NCI-H1436 treated with DMSO at 0.1 percent for 48 hours (cell line): ENCODE measurements around the gene SH3D19.
"Not testable (repeated sequence)": the region's sequence is repeated elsewhere in the genome, so short reads cannot be mapped to it uniquely, and the experiment has no call there.

Experiments
- DNase-seq: peaks from one replicate; lab custom pipeline; 2025; lab: John Stamatoyannopoulos, UW

Gene SH3D19

DNA sequence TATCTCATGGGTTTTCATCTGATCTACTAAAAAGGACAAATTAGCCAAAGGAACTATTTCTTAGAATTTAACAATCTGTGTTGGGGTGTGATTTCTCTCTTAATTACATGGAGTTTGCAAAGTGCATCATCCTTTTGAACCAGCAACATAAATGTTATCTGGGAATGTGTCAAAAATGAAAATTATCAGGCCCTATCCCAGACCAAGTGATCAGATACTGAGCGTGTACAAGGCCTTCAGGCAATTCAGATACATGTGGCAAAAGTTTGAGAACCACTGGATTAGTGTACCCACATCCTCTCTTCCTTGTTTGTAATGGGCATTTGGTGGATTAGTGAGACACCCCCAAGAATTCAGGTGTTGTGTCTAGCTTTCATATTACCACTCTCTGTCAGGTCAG, 3.8 kb downstream of the SH3D19 start:
- no peak for DNase-seq

GRCh38 chr4:151319490-151319889, 5.9 kb downstream of the SH3D19 start:
- DNase-seq, result no peak

DNA sequence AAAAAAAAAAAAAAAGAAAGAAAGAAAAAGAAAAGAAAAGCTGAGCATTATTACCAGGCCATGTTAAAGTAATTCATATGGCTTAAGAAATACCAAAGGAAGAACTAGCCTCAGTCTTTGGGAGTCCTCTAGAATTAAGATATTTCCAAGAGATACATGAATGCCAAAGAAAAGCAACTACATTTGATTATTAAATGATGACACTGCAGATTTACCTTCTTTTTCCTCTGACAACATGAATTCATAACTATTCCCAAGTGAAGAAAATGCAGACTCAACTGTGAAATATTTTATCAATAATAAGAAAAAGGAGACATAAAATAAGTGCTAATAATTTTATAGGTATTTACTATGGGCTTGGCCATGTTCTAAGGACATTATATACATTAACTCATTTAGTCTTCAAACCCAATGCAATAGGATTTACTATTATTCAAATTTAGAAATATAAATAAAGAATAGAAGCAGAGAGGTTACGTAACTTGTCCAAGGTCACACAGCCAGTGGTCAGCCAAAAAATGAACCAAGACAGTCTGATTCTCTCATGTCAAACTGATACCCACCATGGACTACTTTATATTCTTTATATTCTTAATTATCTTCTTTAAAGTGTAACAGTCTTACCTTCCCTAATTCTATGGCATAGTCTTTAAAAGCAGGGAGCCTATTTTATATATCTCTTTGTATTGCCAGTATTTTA, 6.9 kb downstream of the SH3D19 start:
- DNase-seq, result no peak

DNA sequence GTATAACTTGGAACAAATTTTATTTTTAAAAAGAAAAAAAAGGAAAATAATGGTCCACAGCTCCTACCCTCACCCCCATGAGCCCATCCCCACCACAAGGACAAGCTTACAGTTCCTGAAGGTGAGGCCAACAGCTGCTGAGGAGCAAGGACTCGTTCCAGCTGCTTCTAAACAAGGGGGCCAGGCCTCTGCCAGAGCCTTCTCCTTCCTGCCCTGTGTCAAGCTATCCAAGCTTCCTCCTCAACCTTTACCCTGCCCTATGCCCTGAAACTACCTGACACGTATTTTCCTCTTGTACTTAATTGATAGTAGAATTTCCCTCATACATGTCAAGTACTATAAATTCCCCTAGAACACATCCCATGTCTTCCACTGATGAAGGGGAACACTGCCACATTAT, 8.8 kb downstream of the SH3D19 start:
- DNase-seq, result no peak

- no peak for DNase-seq
Measured at GRCh38 chr4:151315212-151315886, 10.1 kb downstream of the SH3D19 start.

- DNase-seq, result no peak
Measured at GRCh38 chr4:151314479-151314878, 10.9 kb downstream of the SH3D19 start.

DNA sequence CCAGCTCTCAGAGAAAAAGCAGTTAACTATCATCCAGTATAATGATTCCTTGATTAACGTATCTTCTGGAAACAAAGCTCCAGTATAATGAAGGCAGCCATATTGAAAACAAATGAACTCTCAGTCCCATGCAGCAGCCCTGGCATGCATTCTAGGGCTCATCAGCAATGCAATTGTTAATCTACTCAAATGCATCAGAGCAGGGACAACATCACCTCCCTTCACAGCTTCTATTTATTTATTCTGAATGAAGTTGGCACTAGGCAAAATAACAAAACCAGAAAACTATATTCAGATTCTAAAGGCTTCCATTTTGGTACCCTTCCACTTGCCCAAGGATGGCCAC, 11.4 kb downstream of the SH3D19 start:
- no peak for DNase-seq

- DNase-seq, result no peak
Measured at GRCh38 chr4:151313306-151314009, 11.9 kb downstream of the SH3D19 start.

GRCh38 chr4:151310124-151310728, 15.2 kb downstream of the SH3D19 start:
- no peak for DNase-seq

GRCh38 chr4:151304755-151305154, 20.6 kb downstream of the SH3D19 start:
- no peak for DNase-seq

- DNase-seq, result no peak
Measured at GRCh38 chr4:151304226-151304625, 21.2 kb downstream of the SH3D19 start.

DNA sequence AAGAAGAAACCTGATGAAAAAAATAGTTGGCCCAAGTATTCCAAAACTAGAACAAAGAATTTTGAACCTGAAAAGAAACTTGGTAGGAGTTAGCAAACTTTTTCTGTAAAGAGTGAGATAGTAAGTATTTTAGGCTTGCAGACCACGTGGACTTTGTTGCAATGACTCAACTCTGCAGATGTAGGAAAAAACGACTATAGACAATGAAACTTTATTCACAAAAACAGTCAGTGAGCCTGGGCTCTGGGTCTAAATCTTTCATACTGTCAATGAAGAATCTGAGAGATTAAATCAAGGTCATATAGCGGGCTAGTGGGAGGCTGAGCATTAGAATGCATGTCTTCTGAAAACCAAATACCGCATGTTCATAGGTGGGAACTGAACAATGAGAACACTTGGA, 23.0 kb downstream of the SH3D19 start:
- DNase-seq, result no peak

- DNase-seq, result no peak
Measured at GRCh38 chr4:151297170-151297569, 28.2 kb downstream of the SH3D19 start.

GRCh38 chr4:151296227-151296626, 29.2 kb downstream of the SH3D19 start:
- no peak for DNase-seq

DNA sequence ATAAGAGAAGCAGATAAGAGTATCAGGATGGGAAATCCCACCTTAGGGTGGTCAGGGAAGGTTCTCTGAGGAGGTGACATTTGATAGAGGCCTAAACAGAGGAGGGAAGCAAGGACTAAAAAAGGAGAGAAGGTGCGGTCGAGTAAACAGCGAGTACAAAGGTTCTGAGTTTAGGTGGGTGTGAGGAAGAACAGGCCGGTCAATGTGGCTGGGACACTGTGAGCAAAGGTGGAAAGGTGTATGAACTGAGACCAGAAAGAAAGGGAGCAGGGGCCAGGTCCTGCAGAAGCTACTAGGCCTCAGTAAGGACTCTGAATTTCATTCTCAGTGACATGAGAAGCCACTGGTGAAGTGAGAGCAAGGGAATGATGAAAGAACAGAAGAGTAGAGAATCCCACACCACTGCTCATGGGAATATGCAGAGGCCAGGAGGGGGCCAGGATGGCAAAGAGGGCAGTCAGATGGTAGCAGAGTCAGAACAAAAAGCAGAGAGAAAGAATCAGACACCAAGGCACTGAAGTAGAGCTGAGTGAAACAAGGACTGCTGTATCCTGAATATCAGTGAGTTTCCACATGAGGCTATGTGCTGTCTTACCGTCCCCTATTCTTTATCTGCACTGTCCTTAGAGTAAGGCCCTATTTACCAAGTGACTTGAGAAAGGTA, 30.4 kb downstream of the SH3D19 start:
- DNase-seq, result no peak

GRCh38 chr4:151292038-151292437, 33.4 kb downstream of the SH3D19 start:
- DNase-seq, result no peak

- no peak for DNase-seq
Measured at GRCh38 chr4:151291485-151291884, 33.9 kb downstream of the SH3D19 start.

- DNase-seq, result no peak
Measured at GRCh38 chr4:151287409-151287808, 38.0 kb downstream of the SH3D19 start.

GRCh38 chr4:151284534-151285245, 40.7 kb downstream of the SH3D19 start:
- DNase-seq, result no peak

GRCh38 chr4:151276787-151277562, 48.4 kb downstream of the SH3D19 start, which contains the start of gene PRSS48:
PRSS48 (plus strand) TSS chr4:151277161; CDS start chr4:151277173, 12 bp downstream.
- DNase-seq, result no peak

DNA sequence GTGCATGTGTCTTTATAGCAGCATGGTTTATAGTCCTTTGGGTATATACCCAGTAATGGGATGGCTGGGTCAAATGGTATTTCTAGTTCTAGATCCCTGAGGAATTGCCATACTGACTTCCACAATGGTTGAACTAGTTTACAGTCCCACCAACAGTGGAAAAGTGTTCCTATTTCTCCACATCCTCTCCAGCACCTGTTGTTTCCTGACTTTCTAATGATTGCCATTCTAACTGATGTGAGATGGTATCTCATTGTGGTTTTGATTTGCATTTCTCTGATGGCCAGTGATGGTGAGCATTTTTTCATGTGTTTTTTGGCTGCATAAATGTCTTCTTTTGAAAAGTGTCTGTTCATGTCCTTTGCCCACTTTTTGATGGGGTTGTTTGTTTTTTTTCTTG, 56.5 kb downstream of the SH3D19 start:
- not testable (repeated sequence) for DNase-seq
